ENCODE data around the gene ZNF48. TPM values are rescaled to one million over a fixed set of nuclear protein-coding genes. Genes with fewer than 3 reads are reported as not detected.

The ZNF48 gene
- polyA plus RNA-seq, 1 donor from 2014 or later = 42.3 TPM

DNA sequence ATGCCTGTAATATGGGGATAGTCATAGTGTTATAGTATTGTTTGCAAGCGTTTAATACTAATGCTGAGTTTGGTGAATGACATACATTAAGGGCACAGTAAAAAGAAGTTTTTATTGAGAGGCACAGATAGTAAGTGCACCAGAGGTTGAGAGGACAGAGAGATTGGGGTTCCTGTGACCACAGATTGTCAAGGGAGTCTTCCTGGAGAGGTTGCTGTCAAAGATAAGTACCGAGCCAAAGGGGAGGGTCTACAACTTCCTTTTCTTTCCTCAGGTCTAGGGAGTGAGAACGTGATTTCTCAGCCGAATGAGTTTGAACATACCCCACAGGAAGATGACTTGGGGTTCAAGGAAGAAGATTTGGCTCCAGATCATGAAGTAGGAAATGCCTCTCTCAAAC, 1.8 kb downstream of the ZNF48 start:
- Histone ChIP-seq H2AFZ (ENCODE audit: low read depth, low read length) (no peak overlapping the region), H3K9me3 (ENCODE audit: low read length) (no peaks in the 10 kb centered on the region), H3K4me3 (ENCODE audit: low read length) (peak overlapping the region; percentile 100), H3K9ac (ENCODE audit: low read length) (no peak overlapping the region), H3K9me2 (ENCODE audit: insufficient read depth, low read length) (no peaks in the 10 kb centered on the region), H4K20me1 (ENCODE audit: insufficient read depth) (no peaks in the 10 kb centered on the region), H3K27ac (ENCODE audit: low read length) (no peak overlapping the region), H3F3A (ENCODE audit: insufficient read depth, low read length, poor library complexity, severe bottlenecking) (peaks cover 15% of the 10 kb centered on the region), H3K79me2 (replicated peaks; ENCODE audit: insufficient read depth, low read length) (peaks cover 32% of the 10 kb centered on the region), H3K4me2 (ENCODE audit: low read length) (peak overlapping the region; percentile 14), H3K36me3 (ENCODE audit: insufficient read depth, low read length) (peaks cover 7% of the 10 kb centered on the region), H3K27me3 (ENCODE audit: insufficient read depth, low read depth, low read length) (no peaks in the 10 kb centered on the region)
- TF ChIP-seq RAD21 (conservative IDR thresholded peaks at IDR 0.05) = no peak
- no peak for TF ChIP-seq CTCF (IDR thresholded peaks at IDR 0.05; ENCODE audit: poor library complexity, severe bottlenecking)
- no peak for TF ChIP-seq SMC3 (conservative IDR thresholded peaks at IDR 0.05; ENCODE audit: poor library complexity)
- TF ChIP-seq POLR2AphosphoS5 (IDR thresholded peaks at IDR 0.05) = no peak
- TF ChIP-seq MXI1 (conservative IDR thresholded peaks at IDR 0.05; ENCODE audit: poor library complexity, severe bottlenecking) = no peak
- no peak for TF ChIP-seq TAF1 (IDR thresholded peaks at IDR 0.05; ENCODE audit: low read depth)
- TF ChIP-seq EP300 (conservative IDR thresholded peaks at IDR 0.05; ENCODE audit: poor library complexity, severe bottlenecking) = no peak
- TF ChIP-seq EZH2 (IDR thresholded peaks at IDR 0.05; ENCODE audit: borderline replicate concordance, insufficient read depth, low read length, poor library complexity, severe bottlenecking) = no peak
- TF ChIP-seq REST (IDR thresholded peaks at IDR 0.05; ENCODE audit: borderline replicate concordance) = no peak

DNA sequence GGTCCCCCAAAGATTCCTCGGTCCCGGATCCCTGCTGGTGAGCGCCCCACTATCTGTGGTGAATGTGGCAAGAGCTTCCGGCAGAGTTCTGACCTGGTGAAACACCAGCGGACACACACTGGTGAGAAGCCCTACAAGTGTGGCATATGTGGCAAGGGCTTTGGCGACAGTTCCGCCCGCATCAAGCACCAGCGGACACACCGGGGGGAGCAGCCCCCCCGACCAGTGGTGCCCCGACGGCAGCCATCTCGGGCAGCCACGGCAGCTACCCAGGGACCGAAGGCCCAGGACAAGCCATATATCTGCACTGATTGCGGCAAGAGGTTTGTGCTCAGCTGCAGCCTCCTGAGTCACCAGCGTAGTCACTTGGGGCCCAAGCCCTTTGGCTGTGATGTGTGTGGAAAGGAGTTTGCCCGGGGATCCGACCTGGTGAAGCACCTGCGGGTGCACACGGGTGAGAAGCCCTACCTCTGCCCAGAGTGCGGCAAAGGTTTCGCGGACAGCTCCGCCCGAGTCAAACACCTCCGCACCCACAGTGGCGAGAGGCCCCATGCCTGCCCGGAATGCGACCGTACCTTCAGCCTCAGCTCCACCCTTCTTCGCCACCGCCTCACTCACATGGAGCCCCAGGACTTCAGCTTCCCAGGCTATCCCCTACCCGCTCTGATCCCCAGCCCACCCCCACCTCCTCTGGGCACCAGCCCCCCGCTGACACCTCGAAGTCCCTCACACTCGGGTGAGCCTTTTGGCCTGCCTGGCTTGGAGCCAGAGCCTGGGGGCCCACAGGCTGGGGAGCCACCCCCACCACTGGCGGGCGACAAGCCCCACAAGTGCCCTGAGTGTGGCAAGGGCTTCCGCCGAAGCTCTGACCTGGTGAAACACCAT, 2.8 kb downstream of the ZNF48 start:
- Histone ChIP-seq H3K9ac (ENCODE audit: low read length) (peak overlapping the region; percentile 88), H4K20me1 (ENCODE audit: insufficient read depth) (no peaks in the 10 kb centered on the region), H3K9me2 (ENCODE audit: insufficient read depth, low read length) (no peaks in the 10 kb centered on the region), H3F3A (ENCODE audit: insufficient read depth, low read length, poor library complexity, severe bottlenecking) (peaks cover 15% of the 10 kb centered on the region), H3K36me3 (ENCODE audit: insufficient read depth, low read length) (peaks cover 7% of the 10 kb centered on the region), H3K27ac (ENCODE audit: low read length) (peak overlapping the region; percentile 99), H3K4me2 (ENCODE audit: low read length) (no peak overlapping the region), H3K27me3 (ENCODE audit: insufficient read depth, low read depth, low read length) (no peaks in the 10 kb centered on the region), H3K9me3 (ENCODE audit: low read length) (no peaks in the 10 kb centered on the region), H3K4me3 (ENCODE audit: low read length) (no peak overlapping the region), H3K79me2 (replicated peaks; ENCODE audit: insufficient read depth, low read length) (peaks cover 32% of the 10 kb centered on the region), H2AFZ (ENCODE audit: low read depth, low read length) (no peak overlapping the region)
- TF ChIP-seq EZH2 (IDR thresholded peaks at IDR 0.05; ENCODE audit: borderline replicate concordance, insufficient read depth, low read length, poor library complexity, severe bottlenecking) (no peak), TAF1 (IDR thresholded peaks at IDR 0.05; ENCODE audit: low read depth) (no peak), SMC3 (conservative IDR thresholded peaks at IDR 0.05; ENCODE audit: poor library complexity) (no peak), EP300 (conservative IDR thresholded peaks at IDR 0.05; ENCODE audit: poor library complexity, severe bottlenecking) (no peak), CTCF (IDR thresholded peaks at IDR 0.05; ENCODE audit: poor library complexity, severe bottlenecking) (no peak), POLR2AphosphoS5 (IDR thresholded peaks at IDR 0.05) (no peak), REST (IDR thresholded peaks at IDR 0.05; ENCODE audit: borderline replicate concordance) (no peak)
